Neuron (in vitro differentiated cells): ENCODE data around the gene DUSP12.

ENCODE experiments used
- H2AFZ ChIP-seq: one replicate; pipeline ENCODE4 v1.6.1; 2013; ENCODE audit warnings: low read depth, mild to moderate bottlenecking, inconsistent platforms, low read length, moderate library complexity
- H3K27me3 ChIP-seq: one replicate; pipeline ENCODE4 v1.6.1; 2013; ENCODE audit warnings: low read length; ENCODE audit not compliant: insufficient read depth
- H3K36me3 ChIP-seq: one replicate; pipeline ENCODE4 v1.6.1; 2013; ENCODE audit warnings: low read length; ENCODE audit not compliant: insufficient read depth
- H3K4me1 ChIP-seq: one replicate; pipeline ENCODE4 v1.6.1; 2013; ENCODE audit warnings: low read length; ENCODE audit not compliant: insufficient read depth
- H3K4me3 ChIP-seq: 2 replicates; pipeline ENCODE4 v1.5.1; 2013; ENCODE audit warnings: mild to moderate bottlenecking, low read length, moderate library complexity
- H3K9me3 ChIP-seq: one replicate; pipeline ENCODE4 v1.6.1; 2013; ENCODE audit warnings: low read length

DUSP12 gene

DNA sequence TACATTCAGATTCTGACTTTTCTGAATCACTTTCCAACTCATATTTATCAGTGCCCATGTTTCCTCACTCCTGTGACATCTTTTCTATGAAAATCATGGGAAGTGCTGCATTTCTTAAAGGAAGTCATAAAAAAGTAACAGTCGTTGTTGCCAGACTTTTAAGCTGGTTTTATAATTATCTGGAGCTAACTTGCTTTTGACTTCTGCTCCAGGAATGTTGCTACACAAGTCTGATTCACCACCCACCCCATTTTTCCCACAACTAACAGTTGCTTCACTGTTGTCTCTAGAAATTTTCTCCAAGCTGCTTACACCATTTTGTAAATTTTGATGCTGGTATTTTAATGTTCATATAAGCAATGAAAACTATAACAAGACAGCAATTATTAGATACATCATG is 16.1 kb upstream of the DUSP12 start:
- no peaks in the 10 kb centered on the region for H3K9me3 ChIP-seq
- no peaks in the 10 kb centered on the region for H3K4me1 ChIP-seq
- no peak overlapping the region for H2AFZ ChIP-seq
- no peak overlapping the region for H3K4me3 ChIP-seq
- H3K27me3 ChIP-seq: peaks cover 57% of the 10 kb centered on the region
- H3K36me3 ChIP-seq: no peaks in the 10 kb centered on the region

DNA sequence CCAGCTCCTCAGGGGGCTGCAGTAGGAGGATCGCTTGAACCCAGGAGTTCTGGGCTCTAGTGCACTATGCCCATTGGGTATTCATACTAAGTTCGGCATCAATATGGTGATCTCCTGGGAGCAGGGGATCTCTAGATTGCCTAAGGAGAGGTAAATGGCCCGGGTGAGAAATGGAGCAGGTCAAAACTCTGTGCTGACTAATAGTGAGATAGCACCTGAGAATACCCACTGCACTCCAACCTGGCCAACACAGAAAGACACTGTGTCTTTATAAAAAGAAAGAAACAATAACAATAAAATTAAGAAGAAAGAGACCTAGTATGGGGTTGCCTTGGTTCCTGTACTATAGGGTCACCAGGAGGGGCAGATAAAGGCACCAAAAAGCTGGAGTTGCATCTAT is 13.7 kb upstream of the DUSP12 start:
- Histone ChIP-seq H3K4me1 (no peaks in the 10 kb centered on the region), H2AFZ (no peak overlapping the region), H3K27me3 (peaks cover 64% of the 10 kb centered on the region)

DNA sequence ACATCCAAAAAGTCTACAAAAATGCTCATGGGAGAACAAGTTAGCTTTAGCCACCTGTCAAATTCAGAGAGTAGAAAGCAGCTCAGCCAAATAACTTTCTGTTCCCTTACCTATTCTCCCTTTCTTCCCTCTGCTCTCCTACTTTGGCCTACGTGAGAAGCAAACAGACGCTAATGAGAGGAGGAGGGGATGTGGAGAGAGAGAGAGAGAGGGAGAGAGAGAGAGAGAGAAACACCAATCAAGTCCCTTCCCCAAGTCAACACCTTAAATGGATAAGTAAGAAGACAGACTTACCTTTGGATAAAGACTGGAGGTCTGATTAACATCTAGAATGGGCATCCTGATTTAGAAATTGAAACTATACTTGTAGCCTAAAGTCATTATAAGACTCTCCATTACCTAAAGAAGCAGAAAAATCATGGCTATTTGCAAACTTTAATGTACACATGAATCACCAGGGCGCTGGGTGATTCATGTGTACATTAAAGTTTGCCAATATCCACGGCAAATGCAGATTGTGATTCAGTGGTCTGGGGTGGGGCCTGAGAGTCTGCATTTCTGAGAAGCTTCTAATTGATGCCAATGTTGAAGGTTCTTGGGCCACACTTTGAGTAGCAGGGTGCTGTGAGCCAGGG is 13.1 kb upstream of the DUSP12 start:
- Histone ChIP-seq H3K9me3 (no peaks in the 10 kb centered on the region), H3K27me3 (peaks cover 58% of the 10 kb centered on the region)

More for the DNA sequence above, 13.7 kb upstream of the DUSP12 start:
- Histone ChIP-seq H3K36me3 (no peaks in the 10 kb centered on the region), H3K9me3 (no peaks in the 10 kb centered on the region), H3K4me3 (no peak overlapping the region)

DNA sequence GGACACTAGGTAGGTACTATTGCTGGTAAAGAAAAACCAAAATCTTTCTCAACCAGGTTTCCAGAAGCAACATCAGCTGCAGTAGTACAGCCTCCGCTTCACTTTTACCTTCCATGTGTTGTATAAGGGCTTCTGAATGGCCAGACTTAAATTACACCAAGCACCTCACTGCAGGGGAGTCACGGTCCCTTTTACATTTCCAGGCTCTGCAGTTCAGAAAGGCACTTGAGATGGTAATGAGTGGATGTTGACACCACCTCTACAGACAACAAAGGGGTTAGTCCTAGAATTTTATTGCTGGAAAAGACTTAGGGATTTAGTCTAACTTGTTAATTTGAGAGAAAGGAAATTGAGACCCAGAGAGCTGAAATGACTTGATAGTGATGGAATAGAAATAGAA is 12.0 kb upstream of the DUSP12 start:
- Histone ChIP-seq H3K27me3 (peaks cover 47% of the 10 kb centered on the region), H2AFZ (no peak overlapping the region), H3K4me1 (no peaks in the 10 kb centered on the region), H3K4me3 (no peak overlapping the region), H3K9me3 (no peaks in the 10 kb centered on the region), H3K36me3 (no peaks in the 10 kb centered on the region)

More for the DNA sequence above, 13.1 kb upstream of the DUSP12 start:
- no peak overlapping the region for H3K4me3 ChIP-seq
- no peak overlapping the region for H2AFZ ChIP-seq
- no peaks in the 10 kb centered on the region for H3K36me3 ChIP-seq
- H3K4me1 ChIP-seq: no peaks in the 10 kb centered on the region

DNA sequence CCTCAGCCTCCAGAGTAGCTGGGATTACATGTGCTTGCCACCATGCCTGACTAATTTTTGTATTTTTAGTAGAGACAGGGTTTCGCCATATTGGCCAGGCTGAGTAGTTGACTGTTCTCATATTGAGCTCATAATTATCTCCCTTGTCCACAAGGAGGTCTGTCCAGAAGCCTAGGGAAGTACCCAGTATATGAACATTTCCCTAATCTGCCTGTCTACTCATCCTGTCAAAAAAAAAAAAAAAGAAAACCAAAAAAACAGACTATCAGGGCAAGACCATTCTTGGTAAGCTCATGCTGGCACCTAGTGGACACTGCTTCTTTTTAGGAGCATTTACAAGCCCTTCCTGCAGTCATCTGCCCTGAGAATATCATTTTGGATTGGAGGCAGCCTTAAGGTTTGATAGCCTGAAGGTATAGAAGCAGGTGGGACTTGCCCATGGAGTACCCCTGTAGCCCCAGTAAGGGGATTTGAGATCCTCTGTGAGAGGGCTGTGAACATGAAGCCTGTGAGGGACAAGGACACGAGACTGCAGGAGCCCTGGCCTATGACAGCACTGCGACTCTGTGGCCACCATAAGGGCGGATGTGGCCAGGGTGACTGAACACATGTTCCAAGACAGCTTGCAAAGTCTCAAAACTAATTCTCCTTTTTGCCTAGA is 10.8 kb upstream of the DUSP12 start:
- Histone ChIP-seq H3K4me3 (no peak overlapping the region), H2AFZ (no peak overlapping the region), H3K9me3 (no peaks in the 10 kb centered on the region), H3K4me1 (peaks cover 5% of the 10 kb centered on the region), H3K27me3 (peaks cover 42% of the 10 kb centered on the region), H3K36me3 (no peaks in the 10 kb centered on the region)

DNA sequence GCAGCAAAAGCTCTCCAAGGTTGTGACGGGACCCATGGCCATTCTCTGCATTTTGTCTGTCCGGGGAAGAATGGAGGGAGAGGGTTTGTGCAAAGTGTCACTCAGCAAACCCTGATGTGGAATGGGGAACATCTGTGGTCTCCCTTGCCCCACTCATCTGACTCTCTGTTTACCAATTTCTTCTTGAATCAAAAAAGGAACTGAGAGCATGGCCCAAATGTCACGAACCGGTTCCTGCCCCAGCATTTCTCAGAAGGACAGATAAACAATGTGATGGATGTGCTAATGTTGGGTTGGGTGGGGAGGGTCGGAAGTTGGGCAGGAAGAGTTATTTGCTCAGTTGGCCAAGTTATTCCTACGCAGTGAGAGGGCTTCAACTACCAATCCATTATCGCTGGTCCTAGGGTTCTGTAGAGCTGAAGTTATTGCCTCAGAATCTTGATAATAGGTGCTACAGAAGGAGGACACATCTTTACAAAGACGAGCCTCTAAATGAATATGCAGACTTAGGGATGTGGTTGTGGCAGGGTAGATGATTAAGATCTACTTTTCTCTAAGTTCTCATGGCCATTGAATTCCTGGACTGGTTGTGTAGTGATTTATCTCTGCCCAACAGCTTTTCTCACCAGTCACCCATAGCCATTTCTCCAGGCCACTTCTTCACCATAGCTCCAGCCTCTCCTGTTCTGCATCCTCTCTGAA is 9.6 kb upstream of the DUSP12 start:
- Histone ChIP-seq H3K9me3 (no peaks in the 10 kb centered on the region), H3K36me3 (no peaks in the 10 kb centered on the region), H3K27me3 (peaks cover 42% of the 10 kb centered on the region), H3K4me3 (no peak overlapping the region), H2AFZ (no peak overlapping the region), H3K4me1 (peaks cover 8% of the 10 kb centered on the region)

DNA sequence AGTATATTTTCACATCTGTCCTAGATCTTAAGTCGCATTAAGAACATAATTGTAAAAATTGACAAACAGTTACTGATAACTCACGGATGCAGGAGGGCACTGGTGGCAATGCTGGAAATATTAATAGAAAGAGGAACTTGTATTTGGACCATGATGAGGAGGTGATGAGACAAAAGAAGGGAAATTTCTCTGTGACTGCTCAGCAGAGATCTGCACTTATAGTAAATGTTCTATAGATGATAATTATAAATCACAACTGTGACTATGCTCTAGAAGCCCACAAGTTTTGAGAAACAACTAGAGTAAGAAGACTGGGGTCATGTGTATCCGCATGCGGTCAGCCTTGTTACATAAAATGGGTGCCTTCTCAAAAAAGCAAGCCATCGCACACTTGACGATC is 8.7 kb upstream of the DUSP12 start:
- Histone ChIP-seq H3K4me3 (no peak overlapping the region), H3K9me3 (no peaks in the 10 kb centered on the region), H3K4me1 (peaks cover 8% of the 10 kb centered on the region), H3K36me3 (no peaks in the 10 kb centered on the region), H2AFZ (no peak overlapping the region), H3K27me3 (peaks cover 34% of the 10 kb centered on the region)

DNA sequence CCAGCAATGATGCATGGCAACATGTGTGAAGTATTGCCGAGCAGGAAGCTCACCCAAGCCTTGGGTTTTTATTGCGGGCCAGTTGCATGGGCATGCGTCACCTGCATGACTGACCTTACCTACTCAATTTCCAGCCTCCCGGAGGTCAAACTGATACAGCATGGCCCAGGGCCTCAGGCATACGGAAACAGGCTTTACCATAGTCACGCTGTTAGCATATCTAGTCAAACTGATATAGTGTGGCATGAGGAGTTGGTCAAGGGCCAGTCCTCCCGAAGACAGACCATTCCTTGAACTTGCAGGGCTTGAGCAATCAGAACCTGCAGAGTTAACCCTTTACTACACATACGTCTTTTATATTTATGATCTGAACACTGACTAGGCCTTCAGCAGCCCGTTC is 6.4 kb upstream of the DUSP12 start:
- Histone ChIP-seq H3K36me3 (no peaks in the 10 kb centered on the region), H3K4me3 (no peak overlapping the region), H2AFZ (no peak overlapping the region), H3K9me3 (no peaks in the 10 kb centered on the region), H3K4me1 (peaks cover 8% of the 10 kb centered on the region), H3K27me3 (peaks cover 19% of the 10 kb centered on the region)

DNA sequence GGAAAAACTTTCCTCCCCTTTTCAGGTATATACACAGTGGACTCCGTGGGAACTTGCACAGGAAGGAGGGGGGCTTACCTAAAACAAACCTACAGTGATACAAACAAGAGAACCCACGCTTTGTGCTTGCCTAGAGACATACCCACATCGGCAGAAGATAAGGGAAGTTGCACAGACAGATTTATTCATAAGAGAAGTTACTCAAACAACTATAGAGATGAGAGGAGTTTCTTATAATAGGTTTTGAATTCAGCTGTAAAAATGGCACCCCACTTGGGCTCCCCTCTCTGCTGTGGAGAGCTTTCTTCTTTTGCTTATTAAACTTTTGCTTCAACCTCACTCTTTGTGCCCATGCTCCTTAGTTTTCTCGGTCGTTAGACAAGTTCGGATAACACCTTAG is 1.8 kb upstream of the DUSP12 start:
- Histone ChIP-seq H3K4me3 (no peak overlapping the region), H3K4me1 (peaks cover 17% of the 10 kb centered on the region), H3K27me3 (no peaks in the 10 kb centered on the region), H2AFZ (no peak overlapping the region), H3K9me3 (no peaks in the 10 kb centered on the region), H3K36me3 (peaks cover 15% of the 10 kb centered on the region)

DNA sequence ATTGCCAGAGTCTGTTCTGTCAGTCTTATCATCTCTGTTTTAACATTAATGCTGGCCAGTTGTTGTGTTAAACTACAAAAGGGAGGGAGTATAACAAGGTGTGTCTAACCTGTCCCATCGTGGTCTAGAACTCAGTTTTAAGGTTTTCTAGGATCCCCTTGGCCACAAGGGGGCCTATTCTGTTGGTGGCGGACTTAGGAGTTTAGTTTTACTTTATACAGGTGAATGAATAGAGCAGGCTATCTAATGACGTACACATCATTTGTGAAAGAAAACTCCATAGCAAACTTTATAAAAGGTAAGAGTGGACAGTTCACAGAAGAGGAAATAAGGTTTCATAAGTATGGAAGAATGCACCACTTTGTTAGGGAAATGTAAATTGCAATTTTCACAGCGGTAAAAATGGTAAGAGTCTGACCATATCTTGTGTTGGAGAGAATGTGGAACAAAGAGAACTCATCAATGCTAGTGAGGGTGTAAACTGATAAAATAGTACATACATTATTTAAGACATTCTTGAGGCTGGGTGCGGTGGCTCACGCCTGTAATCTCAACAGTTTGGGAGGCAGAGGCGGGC is 14.0 kb downstream of the DUSP12 start:
- H3K27me3 ChIP-seq: no peaks in the 10 kb centered on the region
- H3K4me3 ChIP-seq: no peak overlapping the region

DNA sequence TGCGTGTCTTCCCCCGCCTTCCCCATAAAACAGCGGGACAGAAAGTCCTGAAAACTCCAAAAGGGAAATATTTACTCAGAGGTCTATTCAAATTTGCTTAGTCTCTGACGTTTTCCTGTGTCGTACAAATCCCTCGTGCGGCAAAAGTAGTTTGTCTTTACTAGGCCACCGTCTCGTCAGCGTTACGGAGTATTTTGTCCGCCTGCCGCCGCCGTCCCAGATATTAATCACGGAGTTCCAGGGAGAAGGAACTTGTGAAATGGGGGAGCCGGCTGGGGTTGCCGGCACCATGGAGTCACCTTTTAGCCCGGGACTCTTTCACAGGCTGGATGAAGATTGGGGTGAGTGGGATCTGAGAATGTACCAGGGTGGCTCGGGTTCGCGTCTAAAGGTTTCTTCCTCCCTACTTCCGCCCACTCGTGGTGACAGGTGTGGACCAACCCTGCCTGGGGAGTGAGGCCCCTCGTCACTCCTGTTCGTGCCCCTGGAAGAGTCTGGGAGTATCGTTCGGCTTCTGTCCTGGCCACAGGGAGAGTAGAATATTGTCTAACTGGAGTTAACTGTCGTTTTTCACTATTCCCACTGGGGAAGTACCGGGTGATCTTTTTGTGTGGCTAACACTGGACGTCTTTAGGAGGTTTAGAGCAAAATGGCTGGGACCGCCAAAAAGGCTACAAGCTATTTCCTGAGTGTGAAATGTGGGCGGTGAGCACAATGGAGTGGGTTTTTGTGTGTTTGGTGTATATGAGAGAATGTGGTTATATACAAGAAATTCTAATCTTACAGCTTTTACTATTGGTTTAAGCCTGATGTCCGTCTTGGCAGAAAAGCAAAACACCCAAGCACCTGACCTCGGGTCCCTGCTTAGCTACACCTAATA is 16.8 kb downstream of the DUSP12 start, which contains the start of gene ATF6:
TSS of gene ATF6 (plus strand) at position 219 of the 880 bp plus-strand sequence. CDS start at position 260, 41 bp downstream.
- Histone ChIP-seq H3K4me1 (no peaks in the 10 kb centered on the region), H3K36me3 (no peaks in the 10 kb centered on the region), H3K4me3 (peak within 1 kb of the TSS; percentile 84)

More for the DNA sequence above, 14.0 kb downstream of the DUSP12 start:
- H2AFZ ChIP-seq: no peak overlapping the region
- no peaks in the 10 kb centered on the region for H3K9me3 ChIP-seq
- H3K36me3 ChIP-seq: peaks cover 5% of the 10 kb centered on the region
- H3K4me1 ChIP-seq: no peaks in the 10 kb centered on the region

DNA sequence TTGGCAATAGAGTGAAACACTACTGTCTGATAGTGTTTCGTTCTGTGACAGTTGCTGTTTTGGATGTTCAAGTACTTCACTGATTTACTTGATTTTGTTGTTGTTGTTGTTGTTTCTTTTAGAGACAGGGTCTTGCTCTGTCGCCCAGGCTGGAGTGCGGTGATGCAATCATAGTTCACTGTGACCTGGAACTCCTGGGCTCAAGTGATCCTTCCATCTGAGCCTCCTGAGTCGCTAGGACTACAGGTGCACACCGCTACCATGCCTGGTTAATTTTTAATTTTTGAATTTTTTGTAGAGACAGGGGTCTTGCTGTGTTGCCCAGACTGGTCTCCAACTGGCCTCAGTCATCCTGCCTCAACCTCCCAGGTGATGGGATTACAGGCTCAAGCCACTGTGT is 18.9 kb downstream of the DUSP12 start:
- Histone ChIP-seq H3K9me3 (no peaks in the 10 kb centered on the region), H2AFZ (no peak overlapping the region), H3K4me1 (no peaks in the 10 kb centered on the region), H3K27me3 (no peaks in the 10 kb centered on the region), H3K4me3 (no peak overlapping the region), H3K36me3 (no peaks in the 10 kb centered on the region)

More for the DNA sequence above, 16.8 kb downstream of the DUSP12 start, which contains the start of gene ATF6:
- H3K9me3 ChIP-seq: no peaks in the 10 kb centered on the region
- peak within 1 kb of the TSS; percentile 60 for H2AFZ ChIP-seq
- no peaks in the 10 kb centered on the region for H3K27me3 ChIP-seq
